ENCODE data around the gene RABGEF1. TPM values are rescaled to one million over a fixed set of nuclear protein-coding genes. Genes with fewer than 3 reads are reported as not detected.

RABGEF1 gene
- total and polyA plus RNA-seq, 2 of the 8 experiments (the other 6 are each of a cell fraction or from before 2014, with no cell fraction given): 10.2 to 18.0 TPM

DNA sequence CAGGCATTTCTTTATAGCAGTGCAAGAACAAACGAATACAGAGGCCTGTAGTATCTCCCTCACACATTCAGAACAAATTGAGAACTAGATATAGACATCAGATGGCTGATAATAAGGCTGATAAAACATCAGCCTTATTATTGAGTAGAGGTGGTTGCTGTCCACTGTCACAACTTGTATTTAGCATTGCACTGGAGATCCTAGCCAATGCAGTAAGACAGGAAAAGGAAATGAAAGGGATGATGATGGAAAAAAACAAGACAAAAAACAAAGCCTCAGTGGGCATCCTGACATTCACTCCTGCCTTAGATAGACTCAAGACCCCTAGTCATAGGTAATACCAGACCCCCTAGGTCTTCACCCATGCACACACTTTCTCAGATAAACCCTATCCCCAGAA, 4.7 kb upstream of the RABGEF1 start:
- Histone ChIP-seq H3K27me3 (replicated peaks in 1 of 4; ENCODE audit: control insufficient read depth in 3 of 4, extremely low read depth in 1 of 4, insufficient read depth in 3 of 4, low read length in 3 of 4) (no peaks in the 10 kb centered on the region), H3K56ac (replicated peaks; ENCODE audit: insufficient read length, low read depth, low read length) (no peak overlapping the region), H2AFZ (ENCODE audit: low read length) (no peak overlapping the region), H3K4me3 (ENCODE audit: extremely low read depth in 1 of 4, insufficient read depth in 2 of 4, low read depth in 3 of 4, low read length in 4 of 4) (no peak overlapping the region), H3K79me1 (ENCODE audit: low read depth, low read length) (no peaks in the 10 kb centered on the region), H3K4me2 (ENCODE audit: insufficient read depth in 1 of 2, low read depth in 2 of 2, low read length in 2 of 2) (no peak overlapping the region), H3K4ac (replicated peaks; ENCODE audit: insufficient read length, low read depth, low read length) (no peak overlapping the region), H3K9me3 (ENCODE audit: insufficient read depth in 2 of 2, low read depth in 1 of 2, low read length in 1 of 2) (peaks cover 0 to 7% of the 10 kb centered on the region in 2 experiments; a peak in 1 of 4 replicates), H2BK15ac (ENCODE audit: low read length) (no peak overlapping the region), H3K36me3 (ENCODE audit: control insufficient read depth in 2 of 4, insufficient read depth in 4 of 4, low read length in 3 of 4) (0 out of 8 replicates have a peak, but pooled peaks cover 0 to 4% (median 0%) of the 10 kb centered on the region in 4 experiments), H2BK5ac (ENCODE audit: low read depth, low read length) (no peak overlapping the region), H2AK5ac (ENCODE audit: low read depth, low read length) (no peak overlapping the region), H3K23me2 (ENCODE audit: low read depth, low read length) (peaks cover 3% of the 10 kb centered on the region; the same call in 1 of the 2 replicates), H2BK12ac (ENCODE audit: low read depth, low read length) (no peak overlapping the region), H3K14ac (ENCODE audit: insufficient read length) (no peak overlapping the region), H4K91ac (replicated peaks; ENCODE audit: insufficient read length, low read length) (no peak overlapping the region), H2BK120ac (replicated peaks; ENCODE audit: low read depth, low read length) (no peak overlapping the region), H4K20me1 (replicated peaks in 1 of 2; ENCODE audit: control insufficient read depth in 1 of 2, insufficient read depth in 2 of 2, low read length in 2 of 2) (peaks cover 0 to 3% of the 10 kb centered on the region in 2 experiments), H3K4me1 (replicated peaks in 1 of 4; ENCODE audit: control insufficient read depth in 3 of 4, insufficient read depth in 4 of 4, low read length in 3 of 4) (no peaks in the 10 kb centered on the region; a peak in 1 of 7 replicates), H3K23ac (ENCODE audit: insufficient read length) (no peak overlapping the region), H2BK20ac (ENCODE audit: low read length) (no peak overlapping the region), H4K5ac (ENCODE audit: insufficient read length, low read depth, low read length) (no peak overlapping the region), H3K9ac (replicated peaks in 1 of 4; ENCODE audit: extremely low read depth in 1 of 4, low read depth in 3 of 4, low read length in 3 of 4) (no peak overlapping the region), H3K27ac (ENCODE audit: low read depth, low read length) (no peak overlapping the region), H3K18ac (ENCODE audit: extremely low read depth, low read length) (no peak overlapping the region), H3K79me2 (ENCODE audit: control insufficient read depth in 1 of 2, insufficient read depth in 2 of 2, low read length in 2 of 2) (no peaks in the 10 kb centered on the region), H4K8ac (ENCODE audit: extremely low read depth, insufficient read depth, low read length) (no peak overlapping the region)
- TF ChIP-seq CBX5 (IDR thresholded peaks at IDR 0.05; ENCODE audit: low read depth, low read length): no peak
- no peak for TF ChIP-seq EZH2 (IDR thresholded peaks at IDR 0.05; ENCODE audit: low read depth, low read length, severe bottlenecking)
- no peak for TF ChIP-seq EGR1 (IDR thresholded peaks at IDR 0.05; ENCODE audit: borderline replicate concordance, low read depth, low read length)
- WGBS, 2 experiments (ENCODE audit: extremely low coverage in 1 of 2, insufficient coverage in 1 of 2, insufficient read length in 1 of 2, insufficient replicate concordance in 2 of 2, low coverage in 1 of 2, low lambda C conversion rate in 2 of 2, missing lambda C conversion rate in 1 of 2): 81% methylated on average over 1 of the region's 1 CpG; no CpG with 5 or more reads in 1 of the 2 experiments
- ChIA-PET POLR2A (ENCODE audit: partially characterized antibody) (interaction anchor here (1.3 kb wide), 1 partner anchor 34 kb away, joined by 3 read pairs; no protein-coding TSS in a partner anchor), CTCF (ENCODE audit: partially characterized antibody) (no interaction called here)
- DNase-seq (ENCODE audit: low read depth in 1 of 2, low spot score in 2 of 2) (no peak), FAIRE-seq (no peak)
